GM23338 (cell line): ENCODE data around the gene KLHL41. TPM values are rescaled to one million over a fixed set of nuclear protein-coding genes. Genes with fewer than 3 reads are reported as not detected.

Experiments used
- ATAC-seq: fragments of 200-7000 bp; cut with Tn5 transposase; 3 replicates; pipeline ENCODE4 v1.9.1; 2020
- DNase-seq: peaks from one replicate; pipeline ENCODE4 v3.0.0-alpha.2; 2015; ENCODE audit warnings: low spot score
- H2AFZ ChIP-seq: fragments of 200-600 bp; sonication (generic); 2 replicates; pipeline ENCODE4 v1.8.0; 2016; ENCODE audit warnings: antibody characterized with exemption, mild to moderate bottlenecking, moderate library complexity
- H3F3A ChIP-seq: fragments of 200-600 bp; sonication (generic); replicated peaks from 2 replicates; pipeline ENCODE4 v1.8.0; 2017; ENCODE audit warnings: antibody characterized with exemption, mixed run types, low read depth
- H3K27ac ChIP-seq: fragments of 200-600 bp; sonication (generic); 2 replicates; pipeline ENCODE4 v1.6.1; 2016; ENCODE audit warnings: low read depth
- H3K27me3 ChIP-seq: fragments of 200-600 bp; sonication (generic); 2 replicates; pipeline ENCODE4 v1.8.0; 2016; ENCODE audit warnings: mild to moderate bottlenecking, mixed run types, moderate library complexity; ENCODE audit not compliant: insufficient read depth
- H3K36me3 ChIP-seq: fragments of 200-600 bp; sonication (generic); 2 replicates; pipeline ENCODE4 v1.8.0; 2016; ENCODE audit warnings: mild to moderate bottlenecking; ENCODE audit not compliant: insufficient read depth
- H3K4me1 ChIP-seq: fragments of 200-600 bp; sonication (generic); 2 replicates; pipeline ENCODE4 v1.8.0; 2016; ENCODE audit warnings: mild to moderate bottlenecking, moderate library complexity; ENCODE audit not compliant: insufficient read depth
- H3K4me2 ChIP-seq: fragments of 200-600 bp; sonication (generic); 2 replicates; pipeline ENCODE4 v1.7.1; 2017; ENCODE audit warnings: mixed run types
- H3K4me3 ChIP-seq: fragments of 200-600 bp; sonication (generic); 2 replicates; pipeline ENCODE4 v1.6.1; 2016; ENCODE audit warnings: mixed run types
- H3K79me2 ChIP-seq: fragments of 200-600 bp; sonication (generic); replicated peaks from 2 replicates; pipeline ENCODE4 v1.8.0; 2017; ENCODE audit warnings: mild to moderate bottlenecking; ENCODE audit not compliant: insufficient read depth
- H3K9me2 ChIP-seq: fragments of 200-600 bp; sonication (generic); 2 replicates; pipeline ENCODE4 v1.8.0; 2017; ENCODE audit not compliant: insufficient read depth
- H4K20me1 ChIP-seq: fragments of 200-600 bp; sonication (generic); replicated peaks from 2 replicates; pipeline ENCODE4 v1.8.0; 2017; ENCODE audit warnings: mild to moderate bottlenecking; ENCODE audit not compliant: insufficient read depth
- H3K27ac Mint-ChIP-seq: 2 replicates; pipeline ENCODE4 v1.8.0; 2020; ENCODE audit warnings: inconsistent platforms, mild to moderate bottlenecking, moderate library complexity, mixed read lengths
- H3K27me3 Mint-ChIP-seq: 3 replicates; pipeline ENCODE4 v1.8.0; 2022; ENCODE audit warnings: low read depth, mild to moderate bottlenecking, moderate library complexity, mixed read lengths, inconsistent platforms; ENCODE audit not compliant: insufficient read depth, poor library complexity
- H3K36me3 Mint-ChIP-seq: 3 replicates; pipeline ENCODE4 v1.8.0; 2021; ENCODE audit warnings: low read depth, mild to moderate bottlenecking, inconsistent platforms, moderate library complexity, mixed read lengths
- H3K4me1 Mint-ChIP-seq: 3 replicates; pipeline ENCODE4 v1.8.0; 2020; ENCODE audit warnings: mild to moderate bottlenecking, inconsistent platforms, mixed read lengths
- H3K4me3 Mint-ChIP-seq: 3 replicates; pipeline ENCODE4 v1.8.0; 2021; ENCODE audit warnings: moderate library complexity, mild to moderate bottlenecking, inconsistent platforms, mixed read lengths
- H3K9me3 Mint-ChIP-seq: 3 replicates; pipeline ENCODE4 v1.8.0; 2020; ENCODE audit warnings: moderate library complexity, mild to moderate bottlenecking, inconsistent platforms, mixed read lengths
- CREB1 ChIP-seq: fragments of 250-450 bp; sonication (Bioruptor Pico); IDR thresholded peaks from 2 replicates; pipeline ENCODE4 v1.5.0; 2020; ENCODE audit warnings: low read depth, mild to moderate bottlenecking, moderate library complexity
- CTCF ChIP-seq, 2 experiments: fragments of 200-600 bp in 1 of 2; sonication (generic) in 1 of 2; conservative IDR thresholded peaks; 2 replicates each; pipeline versions ENCODE4 v1.5.1 to v1.6.1; 2016 to 2017; ENCODE audit warnings: antibody characterized with exemption in 2 of 2, low read depth in 2 of 2, mild to moderate bottlenecking in 2 of 2, moderate library complexity in 1 of 2
- ETS1 ChIP-seq: IDR thresholded peaks from 2 replicates; pipeline ENCODE4 v1.6.1; 2016; ENCODE audit warnings: antibody characterized with exemption
- EZH2 ChIP-seq: fragments of 200-600 bp; sonication (generic); IDR thresholded peaks from one replicate; pipeline ENCODE4 v1.8.0; 2017; ENCODE audit warnings: antibody characterized with exemption, mild to moderate bottlenecking, low read depth; ENCODE audit not compliant: unreplicated experiment
- EZH2phosphoT487 ChIP-seq: fragments of 200-600 bp; sonication (generic); IDR thresholded peaks from one replicate; pipeline ENCODE4 v1.8.1; 2018; ENCODE audit warnings: antibody characterized with exemption; ENCODE audit not compliant: unreplicated experiment
- JUNB ChIP-seq: IDR thresholded peaks from one replicate; pipeline ENCODE4 v1.6.1; 2016; ENCODE audit warnings: antibody characterized with exemption; ENCODE audit not compliant: unreplicated experiment
- REST ChIP-seq: IDR thresholded peaks from one replicate; pipeline ENCODE4 v1.6.1; 2018; ENCODE audit warnings: antibody characterized with exemption; ENCODE audit not compliant: unreplicated experiment
- STAT1 ChIP-seq: IDR thresholded peaks from one replicate; pipeline ENCODE4 v1.6.1; 2016; ENCODE audit warnings: antibody characterized with exemption; ENCODE audit not compliant: unreplicated experiment
- ZNF462 ChIP-seq: fragments of 250-450 bp; sonication (Bioruptor Pico); IDR thresholded peaks from 2 replicates; pipeline ENCODE4 v1.5.0; 2020; ENCODE audit warnings: mild to moderate bottlenecking, moderate library complexity
- polyA plus RNA-seq: library from polyadenylated mRNA; unstranded; fragments of >200 nt; fragmentation: Nextera tagmentation; extraction: Ambion mirVana; gene quantifications from 2 replicates; pipeline ENCODE4 v1.2.1, GENCODE V29; 2016
- total RNA-seq: library from RNA; depleted of rRNA; stranded (reverse); fragments of >200 nt; shearing (Covaris generic); gene quantifications from 2 replicates; pipeline ENCODE4 v1.2.3, GENCODE V29; 2014

Gene KLHL41
- total and polyA plus RNA-seq, 2 experiments from 2014 or later: not detected

- TF ChIP-seq EZH2phosphoT487 (no peak), CREB1 (CRISPR knock-in tag) (no peak)
Measured at GRCh38 chr2:169572189-169572588, 62.7 kb downstream of the KLHL41 start (continued).

GRCh38 chr2:169572821-169573159 lies 63.3 kb downstream of the KLHL41 start:
- H3K4me1 ChIP-seq: no peaks in the 10 kb centered on the region
- TF ChIP-seq STAT1 (no peak), ZNF462 (no peak), CTCF (conservative IDR thresholded peaks at IDR 0.05; ENCODE audit: low read depth in 2 of 2) (no peak), REST (no peak), EZH2 (no peak), JUNB (no peak), ETS1 (no peak)
- peaks cover 50% of the 10 kb centered on the region for H3K79me2 ChIP-seq
- H3K4me3 ChIP-seq: peak overlapping the region; percentile 61
- peak overlapping the region; percentile 88 for H2AFZ ChIP-seq
- DNase-seq (no peak), ATAC-seq (no peak)
- no peaks in the 10 kb centered on the region for H3K27me3 ChIP-seq
- H3K36me3 Mint-ChIP-seq: peaks cover 7% of the 10 kb centered on the region; the same call in 1 of the 3 replicates
- peaks cover 5% of the 10 kb centered on the region; the same call in 2 of the 3 replicates for H3K4me1 Mint-ChIP-seq
- no peaks in the 10 kb centered on the region for H3K9me2 ChIP-seq
- H3K27me3 Mint-ChIP-seq: peaks cover 5% of the 10 kb centered on the region
- H3K27ac ChIP-seq: no peak overlapping the region
- H3F3A ChIP-seq: 0 out of 2 replicates have a peak, but pooled peaks cover 4% of the 10 kb centered on the region
- peak overlapping the region; percentile 98 for H3K4me3 Mint-ChIP-seq
- peaks cover 9% of the 10 kb centered on the region; the same call in 1 of the 2 replicates for H4K20me1 ChIP-seq
- H3K9me3 Mint-ChIP-seq: peaks cover 18% of the 10 kb centered on the region
- peak overlapping the region; percentile 84 for H3K4me2 ChIP-seq
- H3K27ac Mint-ChIP-seq: peak overlapping the region; percentile 97
- no peaks in the 10 kb centered on the region for H3K36me3 ChIP-seq
